Measurements from ENCODE around the gene HACD3.
"Not testable (repeated sequence)": the region's sequence is repeated elsewhere in the genome, so short reads cannot be mapped to it uniquely, and the experiment has no call there.

HACD3 gene

DNA sequence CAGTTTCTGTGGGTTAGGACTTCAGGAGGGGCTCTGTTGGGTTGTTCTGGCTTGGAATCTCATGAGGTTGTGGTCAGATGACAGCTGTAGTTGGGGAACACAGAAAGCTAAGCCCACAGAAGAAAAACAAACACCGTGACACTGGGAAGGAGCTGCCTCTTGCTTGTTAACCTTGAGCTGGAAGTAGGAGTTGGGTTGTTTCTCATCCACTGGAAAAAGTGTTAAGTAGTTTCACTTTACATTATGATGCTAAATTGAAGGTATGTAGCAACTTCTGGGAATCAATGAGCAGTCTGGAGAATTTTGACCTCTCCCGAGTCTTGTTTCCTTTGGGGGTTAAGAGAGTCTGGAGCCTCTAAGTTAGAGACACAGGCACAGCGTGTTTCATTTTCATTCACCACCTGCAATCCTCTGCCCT, 20.4 kb downstream of the HACD3 start:
- DNase-seq = no peak

DNA sequence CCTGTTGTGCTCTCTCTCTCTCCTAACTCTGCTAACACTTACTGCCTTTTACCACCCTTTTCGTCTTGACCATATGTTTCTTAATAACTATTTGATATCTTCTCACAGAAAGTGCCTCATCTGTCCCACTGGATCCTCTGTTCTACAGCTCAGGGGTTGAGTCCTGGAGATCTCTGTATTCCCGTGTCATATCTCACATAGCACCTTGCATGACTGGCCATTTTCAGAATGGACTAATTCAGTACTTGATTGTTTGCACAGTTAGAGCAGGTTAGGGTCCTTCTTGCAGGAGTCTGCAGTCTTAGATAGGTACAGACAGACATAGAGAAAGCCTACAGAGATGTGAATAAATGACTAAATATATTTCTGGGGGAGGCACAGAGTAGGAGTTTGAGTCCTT, 20.9 kb downstream of the HACD3 start:
- DNase-seq = no peak

DNA sequence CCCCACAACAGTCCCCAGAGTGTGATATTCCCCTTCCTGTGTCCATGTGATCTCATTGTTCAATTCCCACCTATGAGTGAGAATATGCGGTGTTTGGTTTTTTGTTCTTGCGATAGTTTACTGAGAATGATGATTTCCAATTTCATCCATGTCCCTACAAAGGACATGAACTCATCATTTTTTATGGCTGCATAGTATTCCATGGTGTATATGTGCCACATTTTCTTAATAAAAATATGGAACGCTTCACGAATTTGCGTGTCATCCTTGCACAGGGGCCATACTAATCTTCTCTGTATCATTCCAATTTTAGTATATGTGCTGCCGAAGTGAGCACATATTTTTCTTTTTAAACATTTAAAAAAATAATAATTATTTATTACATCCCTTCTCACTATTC, 22.6 kb downstream of the HACD3 start:
- not testable (repeated sequence) for DNase-seq

DNA sequence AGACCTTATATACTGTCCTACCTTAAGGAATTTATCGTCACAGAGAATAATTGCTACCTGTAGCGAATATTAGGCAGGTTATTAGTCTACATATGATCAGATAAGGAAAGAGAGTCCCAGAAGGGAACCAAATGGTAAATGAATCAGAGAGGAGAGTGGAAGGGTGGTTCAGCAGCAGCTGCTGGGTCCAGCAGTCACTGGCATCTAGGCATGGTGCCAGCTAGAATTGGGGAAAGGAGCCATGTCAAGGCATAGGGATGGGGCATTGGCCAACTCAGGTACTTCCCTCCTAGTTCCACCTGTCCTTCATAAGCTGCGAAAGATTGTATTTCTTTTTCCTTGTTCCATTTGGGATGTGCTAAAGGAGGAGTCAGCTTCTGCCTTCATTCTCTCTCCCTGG, 23.4 kb downstream of the HACD3 start:
- DNase-seq = no peak

DNA sequence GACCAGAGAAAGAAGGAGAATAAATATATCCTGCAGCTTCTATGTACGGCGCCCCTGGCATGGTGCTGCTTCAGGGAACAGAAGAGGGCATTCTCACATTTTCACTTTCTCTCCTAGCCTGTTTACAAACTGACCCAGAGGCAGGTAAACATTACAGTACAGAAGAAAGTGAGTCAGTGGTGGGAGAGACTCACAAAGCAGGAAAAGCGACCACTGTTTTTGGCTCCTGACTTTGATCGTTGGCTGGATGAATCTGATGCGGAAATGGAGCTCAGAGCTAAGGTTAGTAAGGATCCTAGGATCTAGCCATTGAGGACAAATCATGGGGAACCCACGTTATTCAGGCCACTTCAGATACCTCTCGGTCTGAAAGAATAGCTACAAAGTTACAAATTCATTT, 26.4 kb downstream of the HACD3 start:
- no peak for DNase-seq

DNA sequence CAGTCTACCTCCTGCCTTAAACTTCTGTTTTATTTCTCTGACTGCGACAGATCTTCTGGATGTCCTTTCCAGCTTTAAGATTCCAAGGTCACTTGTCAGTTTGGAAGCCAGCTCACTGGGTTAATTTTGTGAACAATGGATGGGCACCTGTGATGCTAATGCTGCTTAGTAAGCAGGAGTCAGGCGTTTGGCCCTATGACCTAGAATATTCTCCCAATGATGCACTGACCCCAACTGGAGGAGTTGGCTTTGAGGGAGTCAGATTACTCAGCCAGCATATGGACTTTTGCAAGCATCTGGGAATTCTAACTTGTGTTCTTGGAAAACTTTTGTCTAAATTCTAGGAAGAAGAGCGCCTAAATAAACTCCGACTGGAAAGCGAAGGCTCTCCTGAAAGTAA, 28.1 kb downstream of the HACD3 start:
- DNase-seq = no peak

DNA sequence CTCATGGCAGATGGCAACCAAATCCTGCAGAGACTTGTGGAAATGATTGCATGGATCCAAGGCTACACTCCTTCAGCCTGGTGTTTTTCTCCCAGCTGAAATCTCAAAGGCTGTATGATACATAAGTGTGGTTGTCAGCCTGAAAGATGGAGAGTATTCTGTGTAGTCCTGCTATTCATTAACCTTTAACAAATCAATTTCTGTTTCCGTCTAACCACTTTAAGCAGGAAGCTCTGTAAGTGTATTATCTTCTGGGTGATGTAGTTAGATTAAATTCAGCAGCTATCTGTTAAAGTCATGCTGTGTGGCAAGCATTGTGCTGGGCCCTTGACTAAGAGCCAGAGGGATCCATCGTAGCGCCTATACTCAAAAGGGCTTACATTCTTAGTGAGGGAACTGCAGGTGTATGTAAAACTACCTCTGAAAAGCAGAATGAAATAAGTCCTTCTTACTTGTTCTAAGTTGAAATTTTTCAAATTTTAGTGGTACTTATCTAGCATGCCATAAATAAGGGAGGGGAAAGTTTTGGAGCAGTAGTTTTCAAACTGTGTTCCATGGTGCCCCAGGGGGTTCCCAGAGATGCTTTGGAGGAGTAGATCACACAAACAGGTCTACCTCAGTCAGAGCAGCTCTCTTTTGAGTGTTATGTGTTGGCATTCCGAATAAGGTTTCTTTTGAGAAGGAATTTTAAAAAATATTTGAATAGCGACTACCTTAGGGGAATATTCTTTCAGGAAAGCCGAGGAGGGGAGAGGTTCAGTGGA, 28.9 kb downstream of the HACD3 start:
- no peak for DNase-seq

DNA sequence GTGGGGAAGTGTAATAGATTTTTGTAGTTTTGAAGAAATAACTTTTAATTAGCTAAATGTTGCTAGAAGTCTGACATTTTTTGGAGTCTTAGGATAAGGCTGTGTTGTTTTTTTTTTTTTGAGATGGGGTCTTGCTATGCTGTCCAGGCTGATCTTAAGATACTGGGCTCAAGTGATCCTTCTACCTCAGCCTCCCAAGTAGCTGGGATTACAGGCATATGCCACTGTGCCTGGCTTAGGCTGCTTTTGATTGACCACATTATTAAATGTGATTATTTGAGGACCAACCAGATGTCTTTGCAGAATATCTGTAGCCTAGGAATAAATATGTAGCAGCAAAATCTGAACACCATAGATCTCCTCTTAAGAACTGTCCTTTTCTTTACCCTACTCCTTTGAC, 29.7 kb downstream of the HACD3 start:
- no peak for DNase-seq

DNA sequence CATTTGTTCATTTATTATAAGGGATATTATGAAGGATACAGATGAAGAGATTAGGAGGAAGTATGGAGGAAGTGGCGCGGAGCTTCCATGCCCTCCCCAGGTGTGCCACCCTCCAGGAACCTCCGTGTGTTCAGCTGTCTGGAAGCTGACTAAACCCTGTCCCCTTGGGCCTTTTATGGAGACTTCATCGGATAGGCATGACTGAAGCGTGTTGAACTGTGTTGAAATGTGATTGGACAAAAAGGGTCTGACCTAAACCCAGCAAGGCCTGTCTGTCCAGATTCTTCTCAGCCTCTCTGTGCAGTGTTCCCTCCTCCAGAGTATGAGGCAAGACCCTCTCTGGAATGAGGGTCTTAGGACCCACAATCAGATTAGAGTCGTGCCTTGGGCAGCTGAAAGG, 31.7 kb downstream of the HACD3 start:
- DNase-seq = no peak

DNA sequence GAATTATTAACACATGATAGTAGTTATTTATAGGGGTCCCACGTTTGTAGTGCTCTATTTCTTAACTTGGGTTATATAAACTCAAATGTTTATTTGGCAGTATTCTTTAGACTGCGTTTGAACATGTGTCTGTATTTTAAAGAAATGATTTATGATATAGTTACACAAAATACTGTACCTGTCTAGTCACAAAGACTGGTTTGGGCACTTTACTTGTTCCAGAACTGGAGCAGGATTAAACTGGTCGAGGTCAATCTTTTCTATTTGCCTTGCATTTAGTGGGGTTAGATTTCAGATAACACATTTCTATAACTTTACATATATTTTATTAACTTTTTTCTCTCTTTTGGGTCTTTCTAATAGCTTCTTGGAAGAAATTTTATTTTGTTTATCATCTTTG, 39.5 kb downstream of the HACD3 start:
- DNase-seq = no peak

DNA sequence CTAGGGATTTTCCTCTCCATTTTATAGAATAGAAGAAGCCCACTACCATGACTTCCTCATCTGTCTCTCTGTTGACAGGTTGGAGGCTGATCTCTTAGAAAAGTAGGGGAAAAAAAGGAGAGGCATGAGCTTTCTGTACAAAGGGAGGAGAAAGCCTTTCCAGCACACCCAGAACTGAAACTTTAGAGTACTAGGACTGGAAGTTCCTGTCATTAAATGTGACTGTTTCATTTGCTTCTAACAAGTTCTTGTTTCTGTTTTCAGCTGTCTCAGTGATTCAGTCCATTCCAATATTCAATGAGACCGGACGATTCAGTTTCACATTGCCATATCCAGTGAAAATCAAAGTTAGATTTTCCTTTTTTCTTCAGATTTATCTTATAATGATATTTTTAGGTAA, 41.7 kb downstream of the HACD3 start:
- DNase-seq = no peak

DNA sequence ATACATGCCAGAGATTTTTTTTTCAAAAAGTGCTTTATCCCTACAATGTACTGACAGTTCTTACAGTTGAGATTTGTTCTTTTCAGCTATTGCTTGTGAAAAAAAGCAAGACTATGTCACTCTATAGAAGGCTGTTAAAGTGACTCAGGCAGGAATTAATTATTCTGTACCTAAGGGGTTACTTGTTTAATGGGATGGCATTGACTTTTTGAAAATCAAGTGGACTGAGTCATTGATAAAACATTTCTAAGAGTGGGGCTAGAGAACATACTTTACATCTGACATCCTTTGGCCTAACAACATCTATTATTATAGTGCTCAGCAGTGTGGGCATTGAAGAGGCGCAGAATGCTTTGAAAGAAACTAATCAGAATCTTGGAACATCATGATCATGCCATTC, 46.4 kb downstream of the HACD3 start:
- no peak for DNase-seq

DNA sequence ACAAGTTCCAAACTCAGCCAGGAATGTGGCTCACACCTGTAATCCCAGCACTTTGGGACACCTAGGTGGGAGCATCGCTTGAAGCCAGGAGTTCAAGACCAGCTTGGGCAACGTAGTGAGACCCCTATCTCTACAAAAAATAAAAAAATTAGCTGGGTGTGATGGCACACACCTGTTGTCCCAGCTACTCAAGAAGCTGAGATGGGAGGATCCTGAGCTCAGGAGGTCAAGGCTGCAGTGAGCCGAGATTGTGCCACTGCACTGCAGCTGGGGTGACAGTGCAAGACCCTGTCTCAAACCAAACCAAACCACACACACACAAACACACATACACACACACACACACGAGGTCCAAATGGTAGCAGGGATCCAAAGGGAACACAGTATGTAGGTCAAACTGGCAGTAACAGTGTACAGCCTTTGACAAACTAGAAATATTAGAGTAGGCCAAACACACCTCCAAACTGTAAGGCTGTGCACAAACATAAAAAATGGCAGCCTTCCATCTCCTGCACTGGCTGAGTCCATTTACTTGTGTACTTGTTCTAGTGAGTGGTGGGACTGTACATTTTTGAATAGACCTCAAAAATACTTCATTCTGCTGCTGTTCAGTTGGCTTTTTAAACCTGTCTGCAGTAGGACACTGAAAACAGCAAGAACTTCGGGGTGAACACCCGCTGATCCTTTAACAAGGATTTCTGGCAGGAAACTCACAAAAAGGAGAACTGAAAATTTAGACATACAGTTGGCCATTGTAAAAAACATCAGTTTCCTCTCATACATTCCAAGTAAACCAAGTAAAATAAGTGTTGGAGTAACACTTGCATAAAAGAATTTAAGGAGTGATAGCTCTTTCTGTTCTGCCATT, 47.1 kb downstream of the HACD3 start:
- no peak for DNase-seq

DNA sequence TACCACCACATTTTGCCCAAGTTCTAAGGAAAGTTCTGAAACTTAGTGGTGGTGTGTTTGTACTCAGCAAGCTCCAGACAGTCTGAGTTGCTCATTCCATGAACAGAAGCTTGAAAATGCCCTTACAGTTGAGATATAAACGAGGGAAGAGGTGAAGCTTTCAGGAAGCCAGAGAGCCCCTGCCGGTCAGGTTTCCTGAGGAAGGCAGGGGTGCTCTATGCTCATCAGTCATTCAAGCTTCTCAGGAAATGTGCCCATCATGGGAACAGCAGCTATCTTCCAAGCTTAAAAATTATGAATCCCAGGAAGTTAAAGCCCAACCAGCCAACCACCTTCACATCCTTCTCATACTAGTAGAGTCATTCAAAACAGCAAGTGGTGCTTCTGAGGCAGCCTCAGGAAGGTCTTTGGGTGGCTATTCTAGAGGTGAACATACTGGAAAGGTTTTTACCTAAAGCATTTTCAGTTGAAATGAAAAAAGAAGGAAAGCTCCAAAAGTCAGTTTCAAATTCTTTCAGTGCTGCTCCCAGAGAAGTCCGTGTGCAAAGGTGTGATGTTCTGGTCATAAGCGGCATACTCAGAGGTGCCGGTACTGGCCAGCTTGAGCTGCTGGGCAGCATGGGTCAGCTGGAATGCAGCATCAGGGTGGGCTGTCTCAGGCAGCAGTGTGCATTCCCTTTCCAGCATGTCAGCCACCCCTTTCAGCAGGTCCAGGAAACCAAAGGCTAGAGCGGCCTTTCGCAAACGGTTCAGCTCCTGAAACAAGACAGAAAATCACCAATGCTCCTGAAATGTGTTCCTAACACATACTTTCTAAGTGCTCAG, 48.9 kb downstream of the HACD3 start:
- no peak for DNase-seq

DNA sequence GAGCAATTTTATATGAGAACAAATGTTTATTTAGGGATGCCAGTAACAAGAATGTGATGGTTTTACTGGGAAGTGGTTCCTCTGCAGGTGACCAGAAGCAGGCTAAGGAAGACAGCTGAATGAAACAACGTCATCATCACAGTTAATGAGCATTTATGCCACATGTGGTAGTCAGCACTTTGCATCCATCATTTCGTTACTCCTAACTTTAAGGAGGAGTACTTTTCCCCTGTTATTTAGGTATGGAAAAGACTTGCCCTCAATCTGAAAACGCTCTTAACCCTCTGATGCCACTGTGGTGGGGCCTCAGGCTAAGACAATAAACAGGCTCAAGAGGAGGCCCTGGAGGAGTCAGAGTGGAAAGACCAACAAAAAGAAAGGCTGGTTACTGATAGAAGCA, 49.5 kb downstream of the HACD3 start:
- no peak for DNase-seq

DNA sequence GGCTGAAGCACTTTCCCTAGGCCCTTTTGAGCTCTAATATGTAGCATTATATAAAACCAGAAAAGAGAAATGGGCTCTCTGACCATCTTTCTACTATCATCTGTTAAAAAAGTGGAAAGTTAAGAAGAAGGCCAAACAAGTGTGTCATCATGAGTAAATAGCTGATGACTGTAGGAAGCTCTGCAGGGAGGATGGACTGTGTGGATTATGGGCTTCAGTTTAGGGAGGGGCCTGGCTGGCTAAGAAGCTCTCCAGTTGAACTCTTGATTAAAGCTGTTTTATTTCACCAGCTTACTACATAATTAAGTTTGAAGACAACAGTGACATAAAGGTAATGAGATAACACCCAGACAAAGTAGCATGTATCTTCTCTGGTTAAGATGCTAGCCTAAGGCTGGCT, 50.0 kb downstream of the HACD3 start:
- DNase-seq = no peak

DNA sequence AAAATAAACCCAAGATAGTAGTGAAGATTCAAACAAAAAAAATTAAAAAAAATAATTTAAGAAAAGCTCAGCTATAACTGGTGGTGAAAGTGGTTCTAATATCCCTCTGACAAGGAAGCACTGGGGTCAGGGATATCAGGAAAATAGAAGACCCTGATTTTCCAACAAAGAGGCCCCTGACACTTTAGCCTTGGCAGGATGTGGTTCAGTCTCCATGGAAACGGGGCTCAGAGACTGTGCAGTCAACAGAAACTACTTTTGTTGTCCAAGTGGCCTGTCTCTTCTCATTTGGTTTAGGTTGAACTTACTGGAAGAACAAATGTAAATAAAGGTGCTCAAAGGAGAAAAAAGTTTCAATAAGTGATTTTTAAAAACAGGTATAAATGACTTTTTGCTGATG, 53.4 kb downstream of the HACD3 start:
- no peak for DNase-seq

DNA sequence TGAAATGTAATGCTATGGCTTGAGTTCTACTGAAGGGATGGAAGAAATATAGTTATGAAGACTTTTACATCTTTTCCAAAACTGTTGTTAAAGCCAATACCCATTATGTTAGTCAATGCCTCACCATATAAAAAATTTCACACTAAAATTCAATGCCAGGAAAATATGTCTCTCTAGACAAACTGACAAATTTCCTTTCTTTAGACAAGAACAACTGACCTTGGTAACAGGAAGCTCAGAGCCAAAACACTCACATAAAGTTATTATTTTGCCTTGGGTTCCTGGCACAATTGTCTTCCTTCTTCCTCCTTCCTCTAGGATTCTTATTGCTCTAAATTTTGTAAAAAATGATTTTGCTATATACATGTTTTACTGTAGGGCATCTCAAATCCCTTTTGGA, 54.0 kb downstream of the HACD3 start:
- no peak for DNase-seq

DNA sequence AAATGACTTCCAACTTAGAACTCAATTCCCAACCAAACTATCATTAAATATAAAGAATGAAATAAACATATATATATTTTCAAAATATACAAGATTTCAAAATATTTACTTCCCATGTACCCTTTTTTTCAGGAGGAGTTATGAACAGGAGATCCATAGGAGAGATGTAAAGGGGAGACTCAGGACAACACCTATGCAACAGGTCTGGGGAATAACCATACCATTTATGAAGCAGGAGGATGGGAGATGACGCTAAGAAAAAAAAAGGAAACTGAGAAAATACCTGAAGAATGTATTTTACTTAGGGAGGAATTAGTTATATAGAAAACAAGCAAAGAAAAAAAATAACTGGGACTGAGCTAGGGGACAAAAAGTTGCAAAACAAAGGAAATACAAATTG, 56.8 kb downstream of the HACD3 start:
- DNase-seq = no peak

DNA sequence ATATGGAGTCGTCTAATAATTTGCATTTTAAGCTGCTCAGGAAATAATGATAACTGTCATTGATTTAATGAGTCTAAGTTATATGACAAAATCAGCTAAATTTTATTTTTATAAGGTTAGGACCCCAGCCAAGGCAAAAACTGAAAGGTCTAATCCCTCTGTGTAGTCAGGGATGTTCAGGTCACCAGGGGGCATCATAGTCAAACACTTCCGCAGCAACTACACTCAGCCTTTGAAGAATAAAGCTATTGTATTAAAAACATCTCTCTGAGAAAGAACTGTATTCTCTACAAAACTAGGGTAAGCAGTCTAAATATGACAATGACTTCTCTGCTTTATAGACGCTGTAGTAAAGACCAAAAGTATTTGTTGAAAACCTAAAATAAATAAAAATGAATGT, 65.7 kb downstream of the HACD3 start:
- DNase-seq = no peak

DNA sequence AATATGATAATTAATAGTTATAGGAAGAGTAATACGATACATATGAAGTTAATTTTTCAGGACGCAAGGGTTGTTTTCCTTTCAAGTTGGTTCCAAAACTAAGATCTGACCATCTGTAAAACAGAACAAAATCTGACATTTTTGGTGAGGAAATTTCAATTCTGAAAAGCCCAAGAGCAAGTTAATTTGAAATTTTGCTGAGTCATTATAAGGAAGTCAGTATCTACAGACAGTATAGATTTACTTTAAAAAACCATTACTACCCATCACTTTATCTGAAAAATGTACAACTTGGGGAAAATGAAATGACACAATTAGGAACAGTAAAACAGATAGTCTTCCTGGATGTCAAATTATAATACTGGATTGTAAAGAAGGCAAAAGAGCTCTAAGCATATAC, 68.2 kb downstream of the HACD3 start:
- no peak for DNase-seq

DNA sequence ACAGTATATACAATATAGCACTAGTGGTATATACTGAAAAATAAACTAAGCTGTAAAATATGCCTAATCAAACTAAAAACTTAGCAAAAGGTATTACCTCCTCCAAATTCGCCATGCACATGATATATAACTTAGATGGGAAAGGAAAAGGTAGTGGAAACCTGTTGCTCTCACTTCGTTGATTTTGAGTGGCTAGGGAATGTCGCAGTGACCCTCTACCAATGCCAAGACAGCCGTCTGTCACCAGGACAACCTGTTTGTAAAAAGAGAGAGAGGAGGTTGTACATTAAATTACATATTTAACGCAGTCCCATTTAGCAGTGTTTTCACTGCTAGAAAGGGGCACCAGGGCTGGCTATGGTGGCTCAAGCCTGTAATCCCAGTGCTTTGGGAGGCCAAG, 69.4 kb downstream of the HACD3 start:
- no peak for DNase-seq

DNA sequence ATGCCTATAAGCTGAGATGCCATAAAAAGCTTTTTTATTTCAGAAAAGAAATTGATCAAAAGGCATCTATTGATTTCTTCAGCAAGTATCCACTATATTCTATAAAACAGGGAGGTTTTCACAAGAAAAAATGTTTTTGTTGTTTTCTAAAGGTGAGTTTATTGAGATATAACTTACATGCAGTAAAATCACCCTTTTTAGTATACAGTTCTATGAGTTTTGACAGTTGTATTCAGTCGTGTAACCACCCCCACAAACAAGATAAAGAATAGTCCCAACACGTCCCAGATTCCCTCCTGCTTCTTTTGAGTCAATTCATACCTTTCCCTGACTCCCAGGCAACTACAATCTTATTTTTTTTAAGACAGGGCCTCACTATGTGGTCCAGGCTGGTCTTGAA, 72.9 kb downstream of the HACD3 start:
- DNase-seq = no peak

DNA sequence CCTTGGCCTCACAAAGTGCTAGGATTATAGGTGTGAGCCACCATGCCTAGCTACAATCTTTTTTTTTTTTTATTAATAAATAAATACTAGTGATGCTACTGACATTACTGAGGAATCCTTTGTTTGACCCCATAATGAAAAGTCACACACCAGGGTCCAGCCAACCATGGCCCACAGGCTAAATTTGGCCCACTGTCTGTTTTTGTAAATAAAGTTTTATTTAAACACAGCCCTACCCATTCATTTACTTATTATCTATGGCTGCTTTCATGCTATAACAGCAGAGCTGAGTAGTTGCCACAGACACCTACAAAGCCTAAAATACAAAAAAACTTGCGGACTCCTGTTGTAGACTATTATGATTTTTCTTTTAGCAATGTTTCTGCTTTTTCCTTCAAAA, 73.3 kb downstream of the HACD3 start:
- no peak for DNase-seq

Measured in NCI-H2107 (cell line).